HG03469 (cell line): Measurements from ENCODE around the gene STARD8.

Source experiments
- ATAC-seq: cut with Tn5 transposase; IDR thresholded peaks from one replicate; pipeline ENCODE4 v1.9.1; 2021; ENCODE audit warnings: mild to moderate bottlenecking, moderate library complexity, moderate number of reproducible peaks; ENCODE audit not compliant: unreplicated experiment

Gene STARD8

GRCh38 chrX:68690936-68691501 is 43.6 kb downstream of the STARD8 start:
- no peak for ATAC-seq

GRCh38 chrX:68691921-68692320 is 44.5 kb downstream of the STARD8 start:
- ATAC-seq, result no peak

GRCh38 chrX:68692651-68693050 is 45.2 kb downstream of the STARD8 start:
- no peak for ATAC-seq

- ATAC-seq, result no peak
Observed at GRCh38 chrX:68693481-68694434, 46.3 kb downstream of the STARD8 start.

GRCh38 chrX:68694435-68695205 is 47.2 kb downstream of the STARD8 start:
- ATAC-seq, result peak; percentile 60

GRCh38 chrX:68695206-68695845 is 47.9 kb downstream of the STARD8 start:
- no peak for ATAC-seq

- no peak for ATAC-seq
Observed at GRCh38 chrX:68696267-68696990, 49.0 kb downstream of the STARD8 start.

GRCh38 chrX:68697036-68697435 is 49.6 kb downstream of the STARD8 start:
- no peak for ATAC-seq

GRCh38 chrX:68697465-68698125 is 50.1 kb downstream of the STARD8 start:
- ATAC-seq, result no peak

GRCh38 chrX:68698942-68699341 is 51.5 kb downstream of the STARD8 start:
- ATAC-seq, result no peak

GRCh38 chrX:68699960-68700746 is 52.7 kb downstream of the STARD8 start:
- ATAC-seq, result no peak

- ATAC-seq, result no peak
Observed at GRCh38 chrX:68703369-68703768, 55.9 kb downstream of the STARD8 start.

GRCh38 chrX:68703846-68704245 is 56.4 kb downstream of the STARD8 start:
- ATAC-seq, result no peak

GRCh38 chrX:68705986-68706385 is 58.5 kb downstream of the STARD8 start:
- ATAC-seq, result no peak

- ATAC-seq, result no peak
Observed at GRCh38 chrX:68708503-68709290, 61.2 kb downstream of the STARD8 start.

- no peak for ATAC-seq
Observed at GRCh38 chrX:68710870-68711576, 63.6 kb downstream of the STARD8 start.

GRCh38 chrX:68711845-68712244 is 64.4 kb downstream of the STARD8 start:
- ATAC-seq, result no peak

- no peak for ATAC-seq
Observed at GRCh38 chrX:68714856-68715255, 67.4 kb downstream of the STARD8 start.
